Iris pigment epithelial cell (primary cell): ENCODE results near the gene GAK.

Experiments used
- DNase-seq: peaks from one replicate; pipeline ENCODE4 v3.0.0-alpha.2; 2011; ENCODE audit warnings: low read depth

The GAK gene

GRCh38 chr4:964346-965025 lies 32.4 kb upstream of the GAK start:
- no peak for DNase-seq

GRCh38 chr4:963276-964225 lies 31.4 kb upstream of the GAK start:
- DNase-seq = no peak

- no peak for DNase-seq
Measured at GRCh38 chr4:962231-963208, 30.4 kb upstream of the GAK start.

- no peak for DNase-seq
Measured at GRCh38 chr4:961351-962230, 29.5 kb upstream of the GAK start.

- DNase-seq = no peak
Measured at GRCh38 chr4:960636-961350, 28.7 kb upstream of the GAK start.

- DNase-seq = no peak
Measured at GRCh38 chr4:960140-960635, 28.1 kb upstream of the GAK start.

- DNase-seq = no peak
Measured at GRCh38 chr4:959338-960139, 27.4 kb upstream of the GAK start.

- no peak for DNase-seq
Measured at GRCh38 chr4:958696-959337, 26.7 kb upstream of the GAK start.

- DNase-seq = no peak
Measured at GRCh38 chr4:958314-958665, 26.2 kb upstream of the GAK start.

- no peak for DNase-seq
Measured at GRCh38 chr4:957581-958313, 25.6 kb upstream of the GAK start.

GRCh38 chr4:957231-957580 lies 25.1 kb upstream of the GAK start:
- no peak for DNase-seq

- DNase-seq = no peak
Measured at GRCh38 chr4:956531-957230, 24.6 kb upstream of the GAK start.

- no peak for DNase-seq
Measured at GRCh38 chr4:955931-956381, 23.8 kb upstream of the GAK start.

GRCh38 chr4:955161-955921 lies 23.2 kb upstream of the GAK start:
- DNase-seq = no peak

- DNase-seq = no peak
Measured at GRCh38 chr4:954211-955020, 22.3 kb upstream of the GAK start.

GRCh38 chr4:953574-953915 lies 21.4 kb upstream of the GAK start:
- DNase-seq = no peak
